NT2/D1 (cell line): ENCODE results near the gene DLG2.

ENCODE experiments used
- SUZ12 ChIP-seq: IDR thresholded peaks from 2 replicates; pipeline ENCODE4 v1.6.1; 2011; ENCODE audit not compliant: insufficient read length, insufficient read depth; ENCODE audit errors: extremely low read depth
- YY1 ChIP-seq: IDR thresholded peaks from 2 replicates; pipeline ENCODE4 v1.6.1; 2011; ENCODE audit not compliant: insufficient read length, insufficient read depth
- ZNF274 ChIP-seq: IDR thresholded peaks from 2 replicates; pipeline ENCODE4 v1.6.1; 2011; ENCODE audit warnings: mild to moderate bottlenecking, low read depth, low read length

DNA sequence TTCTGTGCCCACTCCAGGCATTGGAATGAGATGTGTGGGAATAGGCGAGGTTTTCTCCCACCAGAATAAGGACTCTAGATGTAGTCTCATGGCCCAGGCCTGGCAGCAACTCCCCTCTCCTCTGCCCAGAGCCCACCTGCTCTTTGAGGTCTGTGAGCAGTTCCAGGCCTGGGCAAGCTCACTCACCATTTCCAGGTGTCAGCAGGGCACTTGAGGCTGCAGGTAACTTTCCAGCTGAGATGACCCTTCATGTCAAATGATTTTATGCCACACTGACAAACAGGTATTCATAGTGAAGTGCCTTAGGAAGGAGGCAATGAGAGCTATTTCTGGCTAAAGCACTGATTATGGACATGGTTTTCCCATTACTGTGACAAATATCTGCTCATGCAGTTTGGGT lies 2217.7 kb downstream of the DLG2 start:
- no peak for TF ChIP-seq YY1
- TF ChIP-seq SUZ12: no peak
- no peak for TF ChIP-seq ZNF274
